ENCODE data around the gene NT5C.

DNA sequence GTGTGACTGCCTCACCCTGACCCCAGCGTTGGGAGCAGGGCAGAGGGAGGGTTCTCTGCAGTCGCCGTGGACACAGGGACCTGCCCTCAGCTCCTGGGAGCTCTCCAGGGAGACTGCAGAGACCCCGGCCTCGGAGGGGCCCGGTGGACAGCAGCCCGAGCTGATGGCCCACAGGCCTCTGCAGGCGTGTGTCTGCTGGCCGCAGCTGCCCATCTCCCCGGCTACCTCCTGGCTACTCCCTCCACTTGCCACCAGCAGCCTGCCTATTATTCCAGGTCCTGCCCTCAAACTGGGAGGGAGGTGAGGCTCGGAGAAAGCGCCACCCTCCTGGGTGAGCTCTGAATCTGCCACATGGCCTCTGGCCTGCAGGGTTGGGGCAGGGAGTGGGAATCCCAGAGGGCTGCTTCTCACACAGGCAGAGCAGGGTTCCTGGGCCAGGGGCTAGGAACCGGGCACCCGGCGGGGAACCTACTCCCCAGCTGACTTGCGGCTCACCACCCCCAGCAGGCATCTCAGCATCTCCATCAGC lies 36.6 kb downstream of the NT5C start:
- TF ChIP-seq, protein P1, sequence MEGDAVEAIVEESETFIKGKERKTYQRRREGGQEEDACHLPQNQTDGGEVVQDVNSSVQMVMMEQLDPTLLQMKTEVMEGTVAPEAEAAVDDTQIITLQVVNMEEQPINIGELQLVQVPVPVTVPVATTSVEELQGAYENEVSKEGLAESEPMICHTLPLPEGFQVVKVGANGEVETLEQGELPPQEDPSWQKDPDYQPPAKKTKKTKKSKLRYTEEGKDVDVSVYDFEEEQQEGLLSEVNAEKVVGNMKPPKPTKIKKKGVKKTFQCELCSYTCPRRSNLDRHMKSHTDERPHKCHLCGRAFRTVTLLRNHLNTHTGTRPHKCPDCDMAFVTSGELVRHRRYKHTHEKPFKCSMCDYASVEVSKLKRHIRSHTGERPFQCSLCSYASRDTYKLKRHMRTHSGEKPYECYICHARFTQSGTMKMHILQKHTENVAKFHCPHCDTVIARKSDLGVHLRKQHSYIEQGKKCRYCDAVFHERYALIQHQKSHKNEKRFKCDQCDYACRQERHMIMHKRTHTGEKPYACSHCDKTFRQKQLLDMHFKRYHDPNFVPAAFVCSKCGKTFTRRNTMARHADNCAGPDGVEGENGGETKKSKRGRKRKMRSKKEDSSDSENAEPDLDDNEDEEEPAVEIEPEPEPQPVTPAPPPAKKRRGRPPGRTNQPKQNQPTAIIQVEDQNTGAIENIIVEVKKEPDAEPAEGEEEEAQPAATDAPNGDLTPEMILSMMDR (IDR thresholded peaks at IDR 0.05; ENCODE audit: low read depth, low read length, missing input control), result no peak
- TF ChIP-seq, protein P2, sequence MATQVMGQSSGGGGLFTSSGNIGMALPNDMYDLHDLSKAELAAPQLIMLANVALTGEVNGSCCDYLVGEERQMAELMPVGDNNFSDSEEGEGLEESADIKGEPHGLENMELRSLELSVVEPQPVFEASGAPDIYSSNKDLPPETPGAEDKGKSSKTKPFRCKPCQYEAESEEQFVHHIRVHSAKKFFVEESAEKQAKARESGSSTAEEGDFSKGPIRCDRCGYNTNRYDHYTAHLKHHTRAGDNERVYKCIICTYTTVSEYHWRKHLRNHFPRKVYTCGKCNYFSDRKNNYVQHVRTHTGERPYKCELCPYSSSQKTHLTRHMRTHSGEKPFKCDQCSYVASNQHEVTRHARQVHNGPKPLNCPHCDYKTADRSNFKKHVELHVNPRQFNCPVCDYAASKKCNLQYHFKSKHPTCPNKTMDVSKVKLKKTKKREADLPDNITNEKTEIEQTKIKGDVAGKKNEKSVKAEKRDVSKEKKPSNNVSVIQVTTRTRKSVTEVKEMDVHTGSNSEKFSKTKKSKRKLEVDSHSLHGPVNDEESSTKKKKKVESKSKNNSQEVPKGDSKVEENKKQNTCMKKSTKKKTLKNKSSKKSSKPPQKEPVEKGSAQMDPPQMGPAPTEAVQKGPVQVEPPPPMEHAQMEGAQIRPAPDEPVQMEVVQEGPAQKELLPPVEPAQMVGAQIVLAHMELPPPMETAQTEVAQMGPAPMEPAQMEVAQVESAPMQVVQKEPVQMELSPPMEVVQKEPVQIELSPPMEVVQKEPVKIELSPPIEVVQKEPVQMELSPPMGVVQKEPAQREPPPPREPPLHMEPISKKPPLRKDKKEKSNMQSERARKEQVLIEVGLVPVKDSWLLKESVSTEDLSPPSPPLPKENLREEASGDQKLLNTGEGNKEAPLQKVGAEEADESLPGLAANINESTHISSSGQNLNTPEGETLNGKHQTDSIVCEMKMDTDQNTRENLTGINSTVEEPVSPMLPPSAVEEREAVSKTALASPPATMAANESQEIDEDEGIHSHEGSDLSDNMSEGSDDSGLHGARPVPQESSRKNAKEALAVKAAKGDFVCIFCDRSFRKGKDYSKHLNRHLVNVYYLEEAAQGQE (IDR thresholded peaks at IDR 0.05), result no peak
- TF ChIP-seq TAF1 (conservative IDR thresholded peaks at IDR 0.05), result no peak
- no peak for TF ChIP-seq JUND (IDR thresholded peaks at IDR 0.05)
- TF ChIP-seq EGR1 (IDR thresholded peaks at IDR 0.05; ENCODE audit: low read depth in 2 of 2), result no peak
- no peak for TF ChIP-seq YY1 (IDR thresholded peaks at IDR 0.05)
- no peak for TF ChIP-seq SP1 (IDR thresholded peaks at IDR 0.05)
- no peak for TF ChIP-seq RXRA (IDR thresholded peaks at IDR 0.05)
- TF ChIP-seq, protein P3, sequence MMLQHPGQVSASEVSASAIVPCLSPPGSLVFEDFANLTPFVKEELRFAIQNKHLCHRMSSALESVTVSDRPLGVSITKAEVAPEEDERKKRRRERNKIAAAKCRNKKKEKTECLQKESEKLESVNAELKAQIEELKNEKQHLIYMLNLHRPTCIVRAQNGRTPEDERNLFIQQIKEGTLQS (IDR thresholded peaks at IDR 0.05), result no peak

Data from liver (tissue), 3 donors.